ENCODE data around the gene CD47. TPM values are rescaled to one million over a fixed set of nuclear protein-coding genes. Genes with fewer than 3 reads are reported as not detected.

Gene CD47
- total RNA-seq, 1 donor from 2014 or later: 60.0 TPM

DNA sequence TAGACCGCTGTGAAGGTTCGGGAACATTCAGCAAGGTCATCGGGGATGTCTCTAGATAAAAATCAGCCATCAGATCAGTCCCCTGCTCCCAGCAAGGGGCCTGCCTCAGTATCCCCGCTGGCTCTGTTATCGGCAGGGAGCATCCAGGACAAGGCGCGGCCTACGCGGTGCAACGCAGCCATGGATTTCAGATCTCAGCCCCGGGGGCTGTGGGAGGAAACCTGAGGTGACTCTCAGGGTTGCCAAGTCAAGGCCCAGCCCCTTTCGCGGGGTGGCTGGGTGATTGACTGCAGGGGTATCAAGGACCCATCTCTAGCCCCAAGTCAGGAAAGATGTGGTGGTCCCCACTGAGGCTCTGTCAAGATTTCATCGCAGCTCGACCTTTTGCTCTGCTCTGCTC is 23.1 kb upstream of the CD47 start:
- Histone ChIP-seq H3K27me3 (ENCODE audit: control insufficient read depth, insufficient read depth, low read length) (no peaks in the 10 kb centered on the region), H3K4me3 (ENCODE audit: low read depth, low read length) (no peak overlapping the region), H3K36me3 (ENCODE audit: control insufficient read depth, insufficient read depth, low read length) (no peaks in the 10 kb centered on the region)
- DNase-seq (ENCODE audit: low read depth) (no peak), FAIRE-seq (no peak)
- TF ChIP-seq, protein P1, sequence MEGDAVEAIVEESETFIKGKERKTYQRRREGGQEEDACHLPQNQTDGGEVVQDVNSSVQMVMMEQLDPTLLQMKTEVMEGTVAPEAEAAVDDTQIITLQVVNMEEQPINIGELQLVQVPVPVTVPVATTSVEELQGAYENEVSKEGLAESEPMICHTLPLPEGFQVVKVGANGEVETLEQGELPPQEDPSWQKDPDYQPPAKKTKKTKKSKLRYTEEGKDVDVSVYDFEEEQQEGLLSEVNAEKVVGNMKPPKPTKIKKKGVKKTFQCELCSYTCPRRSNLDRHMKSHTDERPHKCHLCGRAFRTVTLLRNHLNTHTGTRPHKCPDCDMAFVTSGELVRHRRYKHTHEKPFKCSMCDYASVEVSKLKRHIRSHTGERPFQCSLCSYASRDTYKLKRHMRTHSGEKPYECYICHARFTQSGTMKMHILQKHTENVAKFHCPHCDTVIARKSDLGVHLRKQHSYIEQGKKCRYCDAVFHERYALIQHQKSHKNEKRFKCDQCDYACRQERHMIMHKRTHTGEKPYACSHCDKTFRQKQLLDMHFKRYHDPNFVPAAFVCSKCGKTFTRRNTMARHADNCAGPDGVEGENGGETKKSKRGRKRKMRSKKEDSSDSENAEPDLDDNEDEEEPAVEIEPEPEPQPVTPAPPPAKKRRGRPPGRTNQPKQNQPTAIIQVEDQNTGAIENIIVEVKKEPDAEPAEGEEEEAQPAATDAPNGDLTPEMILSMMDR (IDR thresholded peaks at IDR 0.05; ENCODE audit: insufficient read depth, low read length, severe bottlenecking): no peak

- DNase-seq (ENCODE audit: low read depth): no peak
- TF ChIP-seq, protein P1 (IDR thresholded peaks at IDR 0.05; ENCODE audit: insufficient read depth, low read length, severe bottlenecking): no peak
- no peak overlapping the region for H3K4me3 ChIP-seq (ENCODE audit: low read depth, low read length)
- FAIRE-seq: no peak
- no peaks in the 10 kb centered on the region for H3K27me3 ChIP-seq (ENCODE audit: control insufficient read depth, insufficient read depth, low read length)
- no peaks in the 10 kb centered on the region for H3K36me3 ChIP-seq (ENCODE audit: control insufficient read depth, insufficient read depth, low read length)
These were observed 20.1 kb upstream of the CD47 start for GRCh38 chr3:108110934-108111333.

GRCh38 chr3:108108416-108108815 is 17.6 kb upstream of the CD47 start:
- DNase-seq (ENCODE audit: low read depth): no peak
- no peak for FAIRE-seq
- H3K27me3 ChIP-seq (ENCODE audit: control insufficient read depth, insufficient read depth, low read length): no peaks in the 10 kb centered on the region

DNA sequence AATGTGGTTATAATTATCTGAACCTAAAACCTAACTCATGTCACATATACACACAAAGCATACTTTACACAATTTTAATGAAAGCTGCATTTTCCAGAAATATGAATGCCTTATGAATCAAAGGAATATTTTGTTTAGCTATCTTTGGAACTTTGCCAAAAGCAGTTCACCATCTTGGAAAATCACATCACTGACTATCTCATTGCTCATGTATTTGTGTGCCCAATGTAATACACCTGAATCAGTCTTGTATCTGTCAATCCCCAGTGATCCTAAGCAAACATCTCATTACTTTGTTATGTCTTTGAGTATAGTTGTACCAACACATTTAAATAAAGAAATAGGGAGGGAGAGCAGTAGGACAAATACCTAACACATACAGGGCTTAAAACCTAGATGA is 15.6 kb upstream of the CD47 start:
- H3K4me3 ChIP-seq (ENCODE audit: low read depth, low read length): no peak overlapping the region
- DNase-seq (ENCODE audit: low read depth): no peak
- TF ChIP-seq, protein P1 (IDR thresholded peaks at IDR 0.05; ENCODE audit: insufficient read depth, low read length, severe bottlenecking): no peak
- FAIRE-seq: no peak
- no peaks in the 10 kb centered on the region for H3K36me3 ChIP-seq (ENCODE audit: control insufficient read depth, insufficient read depth, low read length)
- no peaks in the 10 kb centered on the region for H3K27me3 ChIP-seq (ENCODE audit: control insufficient read depth, insufficient read depth, low read length)

More at GRCh38 chr3:108108416-108108815, 17.6 kb upstream of the CD47 start:
- TF ChIP-seq, protein P1 (IDR thresholded peaks at IDR 0.05; ENCODE audit: insufficient read depth, low read length, severe bottlenecking): no peak
- Histone ChIP-seq H3K4me3 (ENCODE audit: low read depth, low read length) (no peak overlapping the region), H3K36me3 (ENCODE audit: control insufficient read depth, insufficient read depth, low read length) (no peaks in the 10 kb centered on the region)

DNA sequence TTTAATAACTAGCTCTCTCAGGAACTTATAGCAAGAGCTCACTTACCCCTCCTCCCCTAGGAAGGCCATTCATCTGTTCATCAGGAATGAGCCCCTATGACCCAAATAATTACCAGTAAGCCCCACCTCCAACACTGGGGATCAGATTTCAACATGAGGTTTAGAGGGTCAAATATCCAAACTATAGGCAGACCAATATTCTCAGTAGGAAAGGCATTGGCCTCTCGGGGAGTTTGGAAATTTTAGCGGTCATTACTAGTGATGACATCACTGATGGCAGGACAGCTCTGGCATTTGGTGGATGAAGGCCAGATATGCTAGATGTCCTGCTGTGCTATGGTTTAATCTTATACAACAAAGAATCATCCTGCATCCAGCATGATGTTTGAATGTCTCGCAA is 15.2 kb upstream of the CD47 start:
- DNase-seq (ENCODE audit: low read depth): no peak
- no peak for FAIRE-seq
- Histone ChIP-seq H3K27me3 (ENCODE audit: control insufficient read depth, insufficient read depth, low read length) (no peaks in the 10 kb centered on the region), H3K36me3 (ENCODE audit: control insufficient read depth, insufficient read depth, low read length) (no peaks in the 10 kb centered on the region), H3K4me3 (ENCODE audit: low read depth, low read length) (no peak overlapping the region)
- TF ChIP-seq, protein P1 (IDR thresholded peaks at IDR 0.05; ENCODE audit: insufficient read depth, low read length, severe bottlenecking): no peak
